ES-I3 (cell line): ENCODE results near the gene TMCO4.

Source experiments
- H3K36me3 ChIP-seq: 2 replicates; pipeline ENCODE4 v1.6.1; 2013; ENCODE audit warnings: mild to moderate bottlenecking, low read length, control low read depth, moderate library complexity; ENCODE audit not compliant: insufficient read depth
- H3K4me1 ChIP-seq: 2 replicates; pipeline ENCODE4 v1.6.1; 2013; ENCODE audit warnings: mild to moderate bottlenecking, control low read depth, low read length; ENCODE audit not compliant: insufficient read depth
- H3K9ac ChIP-seq: 2 replicates; pipeline ENCODE4 v1.6.1; 2013; ENCODE audit warnings: low read depth, mild to moderate bottlenecking, low read length, moderate library complexity
- H3K9me3 ChIP-seq: 2 replicates; pipeline ENCODE4 v1.6.1; 2013; ENCODE audit warnings: mild to moderate bottlenecking, low read length, moderate library complexity; ENCODE audit not compliant: control insufficient read depth, insufficient read depth

TMCO4 gene

GRCh38 chr1:19656780-19657466, 142.8 kb downstream of the TMCO4 start:
- no peaks in the 10 kb centered on the region; the same call in 1 of the 2 replicates for H3K4me1 ChIP-seq
- no peak overlapping the region for H3K9ac ChIP-seq
- no peaks in the 10 kb centered on the region for H3K36me3 ChIP-seq
- no peaks in the 10 kb centered on the region for H3K9me3 ChIP-seq

GRCh38 chr1:19656134-19656779, 143.5 kb downstream of the TMCO4 start:
- H3K4me1 ChIP-seq = no peaks in the 10 kb centered on the region; the same call in 1 of the 2 replicates
- H3K9me3 ChIP-seq = no peaks in the 10 kb centered on the region
- no peak overlapping the region for H3K9ac ChIP-seq
- no peaks in the 10 kb centered on the region for H3K36me3 ChIP-seq

GRCh38 chr1:19655718-19656080, 144.0 kb downstream of the TMCO4 start:
- no peak overlapping the region for H3K9ac ChIP-seq
- H3K9me3 ChIP-seq = no peaks in the 10 kb centered on the region
- peaks cover 4% of the 10 kb centered on the region for H3K4me1 ChIP-seq
- no peaks in the 10 kb centered on the region for H3K36me3 ChIP-seq

GRCh38 chr1:19654886-19655717, 144.6 kb downstream of the TMCO4 start:
- no peaks in the 10 kb centered on the region for H3K9me3 ChIP-seq
- no peak overlapping the region for H3K9ac ChIP-seq
- H3K4me1 ChIP-seq = peaks cover 4% of the 10 kb centered on the region
- no peaks in the 10 kb centered on the region for H3K36me3 ChIP-seq

- peaks cover 4% of the 10 kb centered on the region for H3K4me1 ChIP-seq
- H3K36me3 ChIP-seq = no peaks in the 10 kb centered on the region
- H3K9me3 ChIP-seq = no peaks in the 10 kb centered on the region
- H3K9ac ChIP-seq = no peak overlapping the region
Measured at GRCh38 chr1:19654386-19654785, 145.3 kb downstream of the TMCO4 start.

GRCh38 chr1:19651141-19651737, 148.5 kb downstream of the TMCO4 start:
- peaks cover 4% of the 10 kb centered on the region for H3K4me1 ChIP-seq
- H3K36me3 ChIP-seq = no peaks in the 10 kb centered on the region
- no peaks in the 10 kb centered on the region for H3K9me3 ChIP-seq
- H3K9ac ChIP-seq = no peak overlapping the region

- Histone ChIP-seq H3K9ac (no peak overlapping the region), H3K36me3 (no peaks in the 10 kb centered on the region), H3K4me1 (peaks cover 4% of the 10 kb centered on the region), H3K9me3 (no peaks in the 10 kb centered on the region)
Measured at GRCh38 chr1:19650416-19651140, 149.1 kb downstream of the TMCO4 start.

- Histone ChIP-seq H3K9me3 (no peaks in the 10 kb centered on the region), H3K9ac (no peak overlapping the region), H3K4me1 (peaks cover 4% of the 10 kb centered on the region; the same call in 1 of the 2 replicates), H3K36me3 (no peaks in the 10 kb centered on the region)
Measured at GRCh38 chr1:19648689-19649088, 151.0 kb downstream of the TMCO4 start.

- Histone ChIP-seq H3K9me3 (no peaks in the 10 kb centered on the region), H3K36me3 (no peaks in the 10 kb centered on the region), H3K9ac (no peak overlapping the region), H3K4me1 (peaks cover 4% of the 10 kb centered on the region; the same call in 1 of the 2 replicates)
Measured at GRCh38 chr1:19648239-19648638, 151.5 kb downstream of the TMCO4 start.

- Histone ChIP-seq H3K36me3 (no peaks in the 10 kb centered on the region), H3K9ac (no peak overlapping the region), H3K9me3 (no peaks in the 10 kb centered on the region), H3K4me1 (peaks cover 4% of the 10 kb centered on the region; the same call in 1 of the 2 replicates)
Measured at GRCh38 chr1:19647643-19648042, 152.1 kb downstream of the TMCO4 start.

GRCh38 chr1:19646377-19647319, 153.1 kb downstream of the TMCO4 start:
- H3K4me1 ChIP-seq = peaks cover 4% of the 10 kb centered on the region; the same call in 1 of the 2 replicates
- no peak overlapping the region for H3K9ac ChIP-seq
- H3K36me3 ChIP-seq = no peaks in the 10 kb centered on the region
- no peaks in the 10 kb centered on the region for H3K9me3 ChIP-seq

GRCh38 chr1:19645411-19646251, 154.1 kb downstream of the TMCO4 start:
- H3K9me3 ChIP-seq = no peaks in the 10 kb centered on the region
- no peaks in the 10 kb centered on the region for H3K36me3 ChIP-seq
- H3K4me1 ChIP-seq = peaks cover 2% of the 10 kb centered on the region
- H3K9ac ChIP-seq = peak overlapping the region; percentile 83; the same call in 1 of the 2 replicates
